ENCODE measurements around the gene SGPL1. TPM values are rescaled to one million over a fixed set of nuclear protein-coding genes. Genes with fewer than 3 reads are reported as not detected.

SGPL1 gene
- total RNA-seq, 4 donors from 2014 or later = 34.2 to 47.1 (median 43.1) TPM

DNA sequence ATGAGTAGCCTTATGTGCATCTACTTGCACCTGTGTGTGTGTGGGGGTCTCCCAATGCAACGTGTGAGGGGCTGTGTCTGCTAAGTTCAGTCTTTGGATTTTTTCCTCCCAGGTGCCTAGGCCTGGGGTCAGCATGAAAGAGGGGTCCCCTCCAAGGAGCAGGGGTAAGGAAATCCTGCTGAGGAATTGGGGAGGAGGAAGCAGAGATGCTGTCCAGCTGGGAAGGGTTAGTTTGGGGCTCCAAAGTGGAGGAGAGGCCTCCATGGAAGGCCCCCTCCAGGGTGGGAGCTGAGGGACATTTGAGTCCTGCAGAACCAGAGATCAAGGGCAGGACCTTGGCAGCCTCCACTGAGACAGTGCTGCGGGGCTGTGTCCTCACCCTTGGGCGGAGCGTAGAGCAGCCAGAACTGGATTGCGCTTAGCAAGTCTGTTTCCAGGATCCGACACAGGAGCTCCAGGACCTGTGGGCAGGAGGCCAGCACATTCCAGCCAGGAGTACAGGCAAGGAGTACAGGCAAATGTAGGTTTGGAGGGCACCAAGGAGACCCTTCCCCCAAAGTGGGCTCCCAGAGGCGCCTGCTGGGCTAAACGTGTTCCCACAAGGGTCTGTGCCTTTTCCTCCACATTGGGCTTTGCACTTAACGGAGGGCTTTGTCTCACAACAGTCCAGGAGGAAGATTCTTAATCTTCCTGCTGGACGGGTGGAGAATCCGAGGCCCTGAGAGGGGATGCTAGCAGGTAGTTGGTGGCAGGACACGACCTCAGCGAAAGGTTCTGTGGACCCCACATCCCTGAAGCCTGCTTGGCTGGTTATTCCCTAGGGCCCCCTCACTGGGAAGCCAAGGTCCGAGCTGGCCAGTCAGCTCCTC is 40.7 kb upstream of the SGPL1 start:
- intact Hi-C loops (cut with DNase I) = no loop called here
- TF ChIP-seq POLR2A (IDR thresholded peaks at IDR 0.05) = no peak
- TF ChIP-seq, protein P1, sequence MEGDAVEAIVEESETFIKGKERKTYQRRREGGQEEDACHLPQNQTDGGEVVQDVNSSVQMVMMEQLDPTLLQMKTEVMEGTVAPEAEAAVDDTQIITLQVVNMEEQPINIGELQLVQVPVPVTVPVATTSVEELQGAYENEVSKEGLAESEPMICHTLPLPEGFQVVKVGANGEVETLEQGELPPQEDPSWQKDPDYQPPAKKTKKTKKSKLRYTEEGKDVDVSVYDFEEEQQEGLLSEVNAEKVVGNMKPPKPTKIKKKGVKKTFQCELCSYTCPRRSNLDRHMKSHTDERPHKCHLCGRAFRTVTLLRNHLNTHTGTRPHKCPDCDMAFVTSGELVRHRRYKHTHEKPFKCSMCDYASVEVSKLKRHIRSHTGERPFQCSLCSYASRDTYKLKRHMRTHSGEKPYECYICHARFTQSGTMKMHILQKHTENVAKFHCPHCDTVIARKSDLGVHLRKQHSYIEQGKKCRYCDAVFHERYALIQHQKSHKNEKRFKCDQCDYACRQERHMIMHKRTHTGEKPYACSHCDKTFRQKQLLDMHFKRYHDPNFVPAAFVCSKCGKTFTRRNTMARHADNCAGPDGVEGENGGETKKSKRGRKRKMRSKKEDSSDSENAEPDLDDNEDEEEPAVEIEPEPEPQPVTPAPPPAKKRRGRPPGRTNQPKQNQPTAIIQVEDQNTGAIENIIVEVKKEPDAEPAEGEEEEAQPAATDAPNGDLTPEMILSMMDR (IDR thresholded peaks at IDR 0.05) = no peak
- H3K27me3 ChIP-seq = no peaks in the 10 kb centered on the region
- H3K4me3 ChIP-seq = no peak overlapping the region
- H3K36me3 ChIP-seq = no peaks in the 10 kb centered on the region
- DNase-seq = no peak
- no peaks in the 10 kb centered on the region for H3K9me3 ChIP-seq
- peaks cover 2 to 29% (median 7%) of the 10 kb centered on the region in 3 donors for H3K4me1 ChIP-seq
- H3K27ac ChIP-seq = no peak overlapping the region
- 33 to 80% methylated on average over 2 to 9 of the region's 14 CpGs for WGBS, 2 donors

DNA sequence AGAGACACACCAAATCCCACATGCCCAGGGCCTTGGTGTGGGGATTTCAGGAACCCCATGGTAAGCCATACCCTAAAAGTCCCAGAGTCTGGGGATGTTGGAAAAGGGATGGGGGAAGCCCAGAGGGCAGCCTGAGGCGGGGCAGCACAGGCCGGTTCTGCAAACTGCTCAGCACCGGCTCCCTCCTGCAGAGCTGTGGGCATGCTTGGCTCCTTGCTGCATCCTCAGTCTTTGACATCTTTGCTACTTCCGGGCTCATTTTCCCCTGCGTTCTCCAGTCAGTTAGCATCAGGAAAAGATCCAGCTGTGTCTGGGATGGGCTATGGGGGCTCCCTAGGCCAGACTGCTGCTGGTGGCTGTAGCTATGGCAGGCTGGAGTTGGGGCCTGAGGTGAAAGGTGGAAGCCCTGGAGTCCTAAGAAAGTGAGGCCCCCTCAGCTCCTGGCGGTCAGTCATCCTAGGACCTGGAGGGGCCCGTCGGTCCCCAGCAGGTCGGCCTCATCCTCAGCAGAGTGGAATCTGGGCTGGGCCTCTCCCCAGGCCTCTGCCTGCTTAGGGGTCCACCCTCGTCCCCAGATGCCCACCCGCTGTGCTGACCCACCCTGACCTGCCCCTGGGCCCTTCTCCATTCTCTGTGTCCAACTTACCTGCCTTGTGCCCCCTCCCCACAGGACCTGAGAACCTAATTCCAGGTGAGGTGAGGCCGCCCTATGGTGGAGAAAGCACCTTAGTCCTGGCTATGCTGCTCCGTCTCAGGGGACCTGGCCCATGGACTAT is 39.9 kb upstream of the SGPL1 start:
- H3K27me3 ChIP-seq = no peaks in the 10 kb centered on the region
- DNase-seq = no peak
- intact Hi-C loops (cut with DNase I) = no loop called here
- peaks cover 2 to 33% (median 7%) of the 10 kb centered on the region in 3 donors for H3K4me1 ChIP-seq
- no peak overlapping the region for H3K27ac ChIP-seq
- no peaks in the 10 kb centered on the region for H3K36me3 ChIP-seq
- no peaks in the 10 kb centered on the region for H3K9me3 ChIP-seq
- TF ChIP-seq POLR2A (IDR thresholded peaks at IDR 0.05) = no peak
- TF ChIP-seq, protein P1 (IDR thresholded peaks at IDR 0.05) = no peak
- no peak overlapping the region for H3K4me3 ChIP-seq
- WGBS, 2 donors = 55 to 73% methylated on average over 4 to 5 of the region's 13 CpGs

DNA sequence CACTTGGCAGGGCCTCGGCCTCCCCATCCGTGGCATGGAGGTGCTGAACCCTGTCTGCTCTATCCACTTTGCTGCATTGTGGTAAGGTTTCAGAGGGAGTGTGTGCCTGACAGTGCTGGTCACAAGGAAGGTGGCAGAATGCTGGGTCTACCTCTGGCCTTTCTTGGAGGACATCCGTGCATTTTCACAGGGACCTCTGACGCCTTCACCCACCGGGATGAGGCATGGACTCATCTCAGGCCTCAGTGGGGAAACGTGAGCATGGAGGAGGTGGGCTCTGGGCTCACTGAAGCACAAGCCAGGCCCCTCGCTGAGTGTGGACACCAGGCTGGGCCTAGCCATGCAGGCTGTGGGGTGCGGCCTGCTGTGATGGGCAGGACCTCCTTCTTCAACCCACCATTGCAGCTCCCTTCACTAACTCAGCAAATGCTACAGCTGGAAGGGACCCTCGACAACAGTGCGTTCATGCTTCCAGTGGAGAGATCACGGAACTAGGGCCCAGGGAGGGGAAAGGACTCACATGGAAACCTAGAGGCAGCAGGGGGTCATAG is 39.2 kb upstream of the SGPL1 start:
- no peak for TF ChIP-seq POLR2A (IDR thresholded peaks at IDR 0.05)
- TF ChIP-seq, protein P1 (IDR thresholded peaks at IDR 0.05) = no peak
- no peak for DNase-seq

DNA sequence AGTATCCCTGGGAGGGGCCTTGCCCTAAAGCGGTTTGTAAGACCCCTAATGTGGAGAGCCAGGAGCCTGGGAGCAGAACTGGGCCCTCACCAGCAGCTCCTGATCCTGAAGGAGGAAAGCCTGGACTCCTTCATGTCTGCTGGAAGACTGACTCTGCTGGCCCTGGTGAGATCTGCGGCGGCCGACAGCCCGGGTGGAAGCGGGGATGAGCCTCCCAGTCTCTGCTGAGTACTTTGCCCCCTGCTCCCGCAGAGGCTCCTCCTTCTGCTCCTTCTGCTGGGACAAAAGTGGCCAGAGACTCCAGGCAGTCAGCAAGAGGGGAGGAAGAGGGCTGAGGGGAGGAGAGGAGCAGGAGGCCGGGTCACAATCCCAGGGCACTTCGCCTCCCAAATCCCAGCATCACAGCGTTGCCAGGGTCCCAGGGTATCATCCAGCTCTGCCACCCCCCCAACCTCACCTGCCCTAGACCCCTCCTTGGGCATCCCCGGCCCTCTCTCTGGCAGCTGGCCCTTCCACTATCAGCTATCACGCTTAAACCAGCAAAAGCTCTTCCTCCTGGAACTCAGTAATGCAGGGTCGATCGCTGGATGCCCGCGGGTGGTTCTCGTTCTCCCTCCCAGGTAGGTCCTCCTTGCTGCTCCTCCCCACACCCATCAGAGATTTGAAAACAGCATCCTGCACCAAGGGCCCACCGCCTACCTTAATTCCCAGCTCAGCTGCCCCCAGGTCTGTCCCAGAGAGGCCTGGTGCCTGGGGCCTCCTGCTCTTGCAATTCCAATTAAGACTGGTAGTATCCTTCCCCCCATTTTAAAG is 38.5 kb upstream of the SGPL1 start:
- WGBS, 2 donors = 92 to 95% methylated on average over 10 to 12 of the region's 18 CpGs
- no peak overlapping the region for H3K4me3 ChIP-seq
- H3K27ac ChIP-seq = no peak overlapping the region
- no peak for TF ChIP-seq POLR2A (IDR thresholded peaks at IDR 0.05)
- TF ChIP-seq, protein P1 (IDR thresholded peaks at IDR 0.05) = no peak
- intact Hi-C loops (cut with DNase I) = no loop called here
- no peak for DNase-seq
- H3K36me3 ChIP-seq = no peaks in the 10 kb centered on the region
- H3K27me3 ChIP-seq = no peaks in the 10 kb centered on the region
- no peaks in the 10 kb centered on the region for H3K9me3 ChIP-seq
- peaks cover 2 to 33% (median 7%) of the 10 kb centered on the region in 3 donors for H3K4me1 ChIP-seq

More for the DNA sequence above, 39.2 kb upstream of the SGPL1 start:
- Histone ChIP-seq H3K27ac (no peak overlapping the region), H3K9me3 (no peaks in the 10 kb centered on the region), H3K4me1 (peaks cover 2 to 33% (median 7%) of the 10 kb centered on the region in 3 donors), H3K36me3 (no peaks in the 10 kb centered on the region), H3K27me3 (no peaks in the 10 kb centered on the region), H3K4me3 (no peak overlapping the region)
- 90 to 100% methylated on average over 5 to 6 of the region's 11 CpGs for WGBS, 2 donors
- intact Hi-C loops (cut with DNase I) = no loop called here

All from esophagus squamous epithelium (tissue), 5 donors.